Endothelial cell (in vitro differentiated cells): ENCODE results near the gene PRKCA. TPM values are rescaled to one million over a fixed set of nuclear protein-coding genes. Genes with fewer than 3 reads are reported as not detected.

Source experiments
- DNase-seq: peaks from one replicate; pipeline ENCODE4 v3.0.0; 2021; ENCODE audit warnings: low spot score
- H3K27ac Mint-ChIP-seq: one replicate; pipeline ENCODE4 v1.8.0; 2021; ENCODE audit warnings: mixed read lengths, inconsistent platforms; ENCODE audit not compliant: unreplicated experiment
- H3K27me3 Mint-ChIP-seq: one replicate; pipeline ENCODE4 v1.8.0; 2021; ENCODE audit warnings: mild to moderate bottlenecking, moderate library complexity, mixed read lengths, inconsistent platforms; ENCODE audit not compliant: unreplicated experiment
- H3K36me3 Mint-ChIP-seq: one replicate; pipeline ENCODE4 v1.8.0; 2021; ENCODE audit warnings: mild to moderate bottlenecking, low read depth, mixed read lengths, inconsistent platforms; ENCODE audit not compliant: unreplicated experiment
- H3K4me1 Mint-ChIP-seq: one replicate; pipeline ENCODE4 v1.8.0; 2021; ENCODE audit warnings: mild to moderate bottlenecking, mixed read lengths, inconsistent platforms; ENCODE audit not compliant: unreplicated experiment
- H3K4me3 Mint-ChIP-seq: one replicate; pipeline ENCODE4 v1.8.0; 2021; ENCODE audit warnings: mild to moderate bottlenecking, mixed read lengths, inconsistent platforms; ENCODE audit not compliant: unreplicated experiment
- H3K9me3 Mint-ChIP-seq: one replicate; pipeline ENCODE4 v1.8.0; 2021; ENCODE audit warnings: mixed read lengths, inconsistent platforms; ENCODE audit not compliant: unreplicated experiment
- CTCF ChIP-seq: fragments of 200-600 bp; sonication (generic); IDR thresholded peaks from one replicate; pipeline ENCODE4 v1.5.0; 2021; ENCODE audit warnings: antibody characterized with exemption; ENCODE audit not compliant: unreplicated experiment
- total RNA-seq: library from RNA; stranded (reverse); fragmentation: NEBNext Ultra II Directional; extraction: Animal tissue kit (Norgen Biotek cat#: 25700); gene quantifications from one replicate; pipeline ENCODE4 v1.2.1, GENCODE V29; 2021; ENCODE audit not compliant: unreplicated experiment

The PRKCA gene
- total RNA-seq, 1 donor from 2014 or later = 2.1 TPM

DNA sequence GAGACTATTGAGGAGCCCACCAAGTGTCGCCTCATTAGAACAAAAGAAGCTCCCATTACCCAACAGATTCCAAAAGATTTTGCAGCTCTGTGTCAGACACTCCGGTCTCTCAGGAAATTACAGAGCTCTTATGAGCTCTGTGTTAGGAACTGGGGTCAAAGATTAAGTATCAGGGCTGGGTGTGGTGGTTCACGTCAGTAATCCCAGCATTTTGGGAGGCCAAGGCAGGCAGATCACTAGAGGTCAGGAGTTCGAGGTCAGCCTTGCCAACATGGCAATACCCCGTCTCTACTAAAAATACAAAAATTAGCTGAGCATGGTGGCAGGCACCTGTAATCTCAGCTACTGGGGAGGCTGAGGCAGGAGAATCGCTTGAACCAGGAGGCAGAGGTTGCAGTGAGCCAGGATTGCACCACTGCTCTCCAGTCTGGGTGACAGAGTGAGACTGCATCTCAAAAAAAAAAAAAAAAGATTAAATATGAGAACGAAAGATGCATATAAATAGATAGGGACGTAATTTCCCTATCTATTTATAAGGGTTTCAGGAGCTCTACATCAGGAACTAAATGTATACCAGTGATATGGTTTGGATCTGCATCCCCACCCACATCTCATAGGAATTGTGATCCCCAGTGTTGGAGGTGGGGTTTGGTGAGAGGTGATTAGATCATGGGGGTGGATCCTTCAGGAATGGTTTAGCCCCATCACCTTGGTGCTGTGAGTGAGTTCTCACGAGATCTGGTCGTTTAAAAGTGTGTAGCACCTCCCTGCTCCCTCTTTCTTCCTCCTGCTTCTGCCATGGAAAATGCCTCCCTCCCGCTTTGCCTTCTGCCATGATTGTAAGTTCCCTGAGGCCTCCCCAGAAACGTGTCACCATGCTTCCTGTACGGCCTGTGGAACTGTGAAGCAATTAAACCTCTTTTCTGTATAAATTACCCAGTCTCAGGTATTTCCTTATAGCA lies 111.4 kb downstream of the PRKCA start:
- no peak overlapping the region for H3K27ac Mint-ChIP-seq
- no peak for TF ChIP-seq CTCF
- no peak for DNase-seq
- peaks cover 9% of the 10 kb centered on the region for H3K4me1 Mint-ChIP-seq
- H3K36me3 Mint-ChIP-seq = no peaks in the 10 kb centered on the region
- no peak overlapping the region for H3K4me3 Mint-ChIP-seq
- no peaks in the 10 kb centered on the region for H3K27me3 Mint-ChIP-seq
- no peaks in the 10 kb centered on the region for H3K9me3 Mint-ChIP-seq

DNA sequence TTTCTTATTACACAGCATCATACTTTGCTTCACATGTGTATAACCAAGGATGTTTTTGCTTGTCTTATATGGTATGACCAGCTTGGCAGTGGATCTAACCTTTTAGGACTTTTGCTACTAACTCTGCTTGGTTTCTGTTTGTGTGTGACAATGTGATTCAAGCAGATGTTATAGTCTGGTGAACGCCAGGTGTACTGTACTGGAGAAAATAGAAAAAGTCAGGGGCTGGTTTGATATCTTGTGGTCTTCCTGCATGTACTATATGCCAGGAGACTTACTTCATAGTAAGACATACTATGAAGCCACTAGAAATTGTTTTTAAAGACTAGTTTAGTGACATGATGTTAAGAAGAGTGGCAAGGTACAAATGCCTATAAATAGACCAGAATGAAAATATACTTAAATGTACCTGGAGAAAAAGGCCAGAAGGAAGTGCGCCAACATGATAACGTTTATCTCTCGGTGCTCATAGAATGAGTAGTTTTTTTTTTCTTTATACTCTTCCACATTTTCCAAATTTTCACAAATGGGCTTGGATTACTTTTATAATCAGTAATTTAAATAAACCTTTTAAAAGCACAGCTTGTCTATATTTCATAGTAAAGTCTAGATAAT lies 112.3 kb downstream of the PRKCA start:
- Mint-ChIP-seq H3K36me3 (no peaks in the 10 kb centered on the region), H3K27me3 (no peaks in the 10 kb centered on the region), H3K4me3 (no peak overlapping the region), H3K4me1 (peaks cover 9% of the 10 kb centered on the region), H3K27ac (no peak overlapping the region), H3K9me3 (no peaks in the 10 kb centered on the region)
- no peak for TF ChIP-seq CTCF
- DNase-seq = no peak

DNA sequence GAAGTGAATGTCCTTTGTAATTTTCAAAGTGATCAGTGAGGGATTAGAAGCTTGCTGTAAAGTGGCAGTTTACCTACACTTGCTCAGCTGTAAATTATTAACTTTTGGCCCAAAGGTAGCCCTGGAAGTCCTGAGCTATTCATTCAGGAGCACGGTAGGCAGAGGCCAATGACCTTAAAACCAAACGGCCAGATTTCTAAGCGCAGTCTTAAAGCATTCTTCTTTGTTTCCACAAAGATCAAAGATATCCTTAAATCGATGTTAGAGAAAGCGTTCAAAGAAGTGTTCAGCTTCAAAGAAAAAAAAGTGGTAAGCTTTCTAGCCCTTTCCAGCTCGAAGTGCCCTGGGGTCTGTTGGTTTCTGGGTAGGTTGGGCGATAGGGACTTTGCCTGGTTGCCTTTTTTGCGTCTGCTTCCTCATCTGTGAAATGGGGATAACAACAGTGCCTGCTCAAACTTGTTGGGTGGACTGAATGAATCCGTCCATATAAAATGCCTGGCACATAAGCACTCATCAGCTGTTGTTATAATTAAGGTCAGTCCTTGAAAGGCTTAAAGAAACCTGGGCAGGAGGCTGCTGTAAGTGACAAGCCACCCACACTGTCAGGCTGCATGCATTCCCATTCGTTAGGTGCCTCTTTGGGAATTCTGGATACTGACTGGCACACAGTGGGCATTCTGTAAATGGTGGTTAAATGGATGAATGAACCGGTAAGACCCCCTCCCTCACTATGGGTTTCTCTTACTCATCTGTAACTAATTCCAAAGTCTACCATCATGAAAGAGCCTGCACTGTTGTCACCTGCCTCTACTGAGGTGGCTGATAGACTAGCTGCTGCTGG lies 113.2 kb downstream of the PRKCA start:
- no peak overlapping the region for H3K27ac Mint-ChIP-seq
- peaks cover 9% of the 10 kb centered on the region for H3K4me1 Mint-ChIP-seq
- H3K9me3 Mint-ChIP-seq = no peaks in the 10 kb centered on the region
- DNase-seq = no peak
- TF ChIP-seq CTCF = no peak
- H3K36me3 Mint-ChIP-seq = no peaks in the 10 kb centered on the region
- no peaks in the 10 kb centered on the region for H3K27me3 Mint-ChIP-seq
- H3K4me3 Mint-ChIP-seq = no peak overlapping the region

GRCh38 chr17:66416207-66416940 lies 114.0 kb downstream of the PRKCA start:
- no peaks in the 10 kb centered on the region for H3K36me3 Mint-ChIP-seq
- H3K4me1 Mint-ChIP-seq = peaks cover 9% of the 10 kb centered on the region
- no peak overlapping the region for H3K27ac Mint-ChIP-seq
- H3K9me3 Mint-ChIP-seq = no peaks in the 10 kb centered on the region
- no peak for TF ChIP-seq CTCF
- no peaks in the 10 kb centered on the region for H3K27me3 Mint-ChIP-seq
- no peak overlapping the region for H3K4me3 Mint-ChIP-seq
- peak; percentile 8 for DNase-seq
